IPS-18a (cell line): ENCODE measurements around the gene ARTN.

ENCODE experiments used
- H3K27ac ChIP-seq: one replicate; pipeline ENCODE4 v1.5.1; 2013; ENCODE audit warnings: low read length
- H3K27me3 ChIP-seq: one replicate; pipeline ENCODE4 v1.6.1; 2013; ENCODE audit warnings: mild to moderate bottlenecking, low read length; ENCODE audit not compliant: control insufficient read depth, insufficient read depth
- H3K36me3 ChIP-seq: one replicate; pipeline ENCODE4 v1.6.1; 2013; ENCODE audit warnings: low read depth, low read length; ENCODE audit not compliant: control insufficient read depth
- H3K4me1 ChIP-seq: one replicate; pipeline ENCODE4 v1.6.1; 2013; ENCODE audit warnings: low read depth, low read length; ENCODE audit not compliant: control insufficient read depth
- H3K4me3 ChIP-seq: one replicate; pipeline ENCODE4 v1.5.1; 2013; ENCODE audit warnings: low read length
- H3K9ac ChIP-seq: one replicate; pipeline ENCODE4 v1.6.1; 2013; ENCODE audit warnings: mild to moderate bottlenecking, low read length, moderate library complexity
- H3K9me3 ChIP-seq: one replicate; pipeline ENCODE4 v1.6.1; 2013; ENCODE audit warnings: low read depth, low read length; ENCODE audit not compliant: control insufficient read depth

The ARTN gene

DNA sequence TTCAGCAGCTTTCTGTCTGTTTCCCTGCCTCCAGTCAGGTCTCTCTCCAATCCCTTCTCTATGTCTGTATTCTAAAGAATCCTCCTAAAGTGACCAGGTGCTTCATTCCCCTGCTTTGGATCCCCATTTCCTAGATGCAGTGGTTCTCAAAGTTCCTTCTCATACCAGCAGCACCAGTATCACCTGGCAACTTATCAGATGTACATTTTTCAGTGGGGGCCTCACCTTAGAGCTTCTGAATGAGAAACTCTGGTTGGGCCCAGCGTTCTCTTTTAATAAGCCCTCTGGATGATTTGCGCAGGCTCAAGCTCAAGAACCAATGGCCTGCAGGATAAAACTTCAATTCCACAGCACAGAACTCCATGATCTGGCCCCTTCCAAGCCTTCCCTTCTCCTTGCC is 25.4 kb upstream of the ARTN start:
- Histone ChIP-seq H3K4me1 (peaks cover 10% of the 10 kb centered on the region), H3K36me3 (no peaks in the 10 kb centered on the region), H3K27me3 (no peaks in the 10 kb centered on the region), H3K4me3 (no peak overlapping the region), H3K9ac (no peak overlapping the region), H3K9me3 (no peaks in the 10 kb centered on the region), H3K27ac (no peak overlapping the region)

DNA sequence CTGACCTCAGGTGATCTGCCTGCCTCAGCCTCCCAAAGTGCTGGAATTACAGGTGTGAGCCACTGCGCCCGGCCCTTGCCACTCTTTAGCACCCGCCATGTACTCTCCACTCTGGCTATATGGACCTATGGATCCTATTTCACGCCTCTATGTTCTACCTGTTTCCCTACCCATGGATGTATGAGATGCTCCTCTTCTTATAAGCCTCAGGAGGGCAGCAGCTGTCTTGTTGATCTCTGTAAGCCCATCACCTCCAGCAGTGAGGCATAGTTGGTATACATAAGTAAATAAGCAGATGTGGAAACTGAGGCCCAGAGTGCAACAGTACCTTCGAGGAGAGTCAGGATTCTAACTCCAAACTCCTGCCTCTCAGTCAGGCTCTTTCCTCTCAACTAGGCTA is 24.7 kb upstream of the ARTN start:
- no peaks in the 10 kb centered on the region for H3K9me3 ChIP-seq
- H3K27ac ChIP-seq, result no peak overlapping the region
- H3K4me1 ChIP-seq, result peaks cover 14% of the 10 kb centered on the region
- H3K9ac ChIP-seq, result no peak overlapping the region
- H3K36me3 ChIP-seq, result no peaks in the 10 kb centered on the region
- H3K4me3 ChIP-seq, result no peak overlapping the region
- H3K27me3 ChIP-seq, result no peaks in the 10 kb centered on the region

DNA sequence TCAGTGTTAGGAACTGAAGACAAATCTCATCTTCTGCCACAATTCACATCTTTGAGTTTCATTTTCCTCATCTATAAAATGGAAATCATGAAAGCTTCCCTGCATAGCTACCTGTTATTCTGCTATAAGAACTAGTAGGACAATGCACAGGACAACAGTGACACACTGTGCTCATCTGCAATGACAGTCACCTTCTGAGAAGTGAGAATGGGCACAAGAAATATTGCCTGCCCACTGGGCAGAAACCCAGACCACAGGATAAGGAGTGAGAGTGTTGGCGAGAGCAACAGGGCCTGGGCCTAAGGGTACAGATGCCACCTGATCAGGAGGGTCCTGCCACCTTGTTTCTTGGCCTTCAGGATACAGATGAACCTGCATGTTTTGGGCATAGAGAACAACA is 23.3 kb upstream of the ARTN start:
- Histone ChIP-seq H3K27ac (no peak overlapping the region), H3K36me3 (no peaks in the 10 kb centered on the region), H3K27me3 (no peaks in the 10 kb centered on the region), H3K4me3 (no peak overlapping the region), H3K9ac (no peak overlapping the region), H3K4me1 (peaks cover 19% of the 10 kb centered on the region), H3K9me3 (no peaks in the 10 kb centered on the region)

DNA sequence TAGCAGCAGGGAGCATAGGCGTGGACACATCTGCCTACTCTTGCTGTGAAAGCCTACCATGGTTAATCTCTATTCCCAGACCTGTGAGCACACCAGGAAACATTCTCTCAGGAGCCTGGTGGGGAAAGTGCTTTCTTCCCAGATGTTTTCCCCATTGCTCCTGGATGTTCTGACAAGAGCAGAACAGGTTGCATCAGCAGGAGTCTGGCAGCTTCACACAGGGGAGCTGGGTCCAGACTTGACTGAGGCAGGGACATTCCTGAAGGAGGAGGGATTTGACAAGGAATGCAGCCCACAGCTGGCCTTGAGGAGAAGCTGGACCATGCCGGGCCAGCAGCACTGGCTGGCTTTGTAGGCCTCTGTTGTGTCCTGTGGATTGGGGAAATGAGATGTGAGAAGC is 21.0 kb upstream of the ARTN start:
- Histone ChIP-seq H3K9ac (no peak overlapping the region), H3K27ac (no peak overlapping the region), H3K27me3 (no peaks in the 10 kb centered on the region), H3K9me3 (no peaks in the 10 kb centered on the region), H3K36me3 (no peaks in the 10 kb centered on the region), H3K4me1 (peaks cover 19% of the 10 kb centered on the region), H3K4me3 (no peak overlapping the region)

DNA sequence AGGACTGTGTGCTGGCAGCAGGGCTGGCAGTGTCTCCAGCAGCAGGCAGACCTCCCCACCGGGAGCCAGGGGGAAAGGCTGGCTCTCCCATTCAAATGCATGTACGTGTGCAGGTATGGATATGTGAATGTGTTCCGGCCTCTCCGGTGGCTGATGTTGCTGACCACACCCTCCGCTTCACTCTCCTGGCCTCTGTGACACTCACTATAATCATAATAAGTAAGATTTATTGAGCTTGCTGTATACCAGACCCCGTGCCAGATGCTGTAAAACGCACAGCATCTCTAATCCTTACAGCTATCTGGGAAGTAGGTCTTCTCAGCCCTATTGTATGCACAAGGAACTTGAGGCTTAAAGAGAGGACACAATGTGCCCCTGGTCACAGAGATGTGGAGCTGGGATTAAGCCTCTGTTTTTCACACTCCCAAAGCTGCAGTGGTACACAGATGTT is 20.5 kb upstream of the ARTN start:
- H3K27me3 ChIP-seq, result no peaks in the 10 kb centered on the region
- no peak overlapping the region for H3K27ac ChIP-seq
- peaks cover 19% of the 10 kb centered on the region for H3K4me1 ChIP-seq
- no peaks in the 10 kb centered on the region for H3K36me3 ChIP-seq
- H3K9ac ChIP-seq, result no peak overlapping the region
- H3K9me3 ChIP-seq, result no peaks in the 10 kb centered on the region
- no peak overlapping the region for H3K4me3 ChIP-seq

DNA sequence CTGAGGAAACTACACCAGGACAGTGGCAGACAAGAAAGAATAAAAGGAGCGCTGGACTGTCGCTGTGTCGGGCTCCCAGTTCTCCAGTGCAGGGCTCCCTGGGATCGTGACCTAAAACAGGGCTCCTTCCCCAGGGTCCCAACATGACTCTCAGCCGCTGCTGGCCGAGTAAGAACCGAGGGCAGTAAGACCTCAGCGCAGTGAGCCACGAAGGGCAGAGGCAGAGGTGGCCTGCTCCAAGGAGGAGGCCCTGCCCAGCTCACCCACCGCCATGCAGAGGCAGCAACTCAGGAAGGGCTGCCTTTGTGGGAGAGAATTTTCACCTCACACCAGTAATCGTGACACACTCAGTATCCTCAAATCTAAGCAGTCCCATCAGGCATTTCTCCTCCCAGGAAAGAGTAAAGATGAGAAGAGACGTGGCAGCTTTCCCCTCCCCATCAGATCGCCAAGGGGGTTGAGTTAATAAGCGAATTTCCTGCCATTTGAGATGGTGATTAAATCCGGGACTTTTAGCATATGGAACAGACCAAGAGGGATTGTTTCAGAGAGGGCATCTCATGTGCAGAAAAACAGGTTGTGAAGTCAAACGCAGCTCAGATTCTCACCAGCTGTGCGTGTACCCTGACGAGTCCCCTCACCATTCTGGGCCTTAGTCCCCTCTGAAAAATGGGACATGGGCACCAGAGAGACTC is 19.8 kb upstream of the ARTN start:
- H3K9me3 ChIP-seq, result no peaks in the 10 kb centered on the region
- H3K27ac ChIP-seq, result no peak overlapping the region
- no peak overlapping the region for H3K4me3 ChIP-seq
- no peaks in the 10 kb centered on the region for H3K27me3 ChIP-seq
- no peak overlapping the region for H3K9ac ChIP-seq
- H3K4me1 ChIP-seq, result peaks cover 19% of the 10 kb centered on the region
- H3K36me3 ChIP-seq, result no peaks in the 10 kb centered on the region

DNA sequence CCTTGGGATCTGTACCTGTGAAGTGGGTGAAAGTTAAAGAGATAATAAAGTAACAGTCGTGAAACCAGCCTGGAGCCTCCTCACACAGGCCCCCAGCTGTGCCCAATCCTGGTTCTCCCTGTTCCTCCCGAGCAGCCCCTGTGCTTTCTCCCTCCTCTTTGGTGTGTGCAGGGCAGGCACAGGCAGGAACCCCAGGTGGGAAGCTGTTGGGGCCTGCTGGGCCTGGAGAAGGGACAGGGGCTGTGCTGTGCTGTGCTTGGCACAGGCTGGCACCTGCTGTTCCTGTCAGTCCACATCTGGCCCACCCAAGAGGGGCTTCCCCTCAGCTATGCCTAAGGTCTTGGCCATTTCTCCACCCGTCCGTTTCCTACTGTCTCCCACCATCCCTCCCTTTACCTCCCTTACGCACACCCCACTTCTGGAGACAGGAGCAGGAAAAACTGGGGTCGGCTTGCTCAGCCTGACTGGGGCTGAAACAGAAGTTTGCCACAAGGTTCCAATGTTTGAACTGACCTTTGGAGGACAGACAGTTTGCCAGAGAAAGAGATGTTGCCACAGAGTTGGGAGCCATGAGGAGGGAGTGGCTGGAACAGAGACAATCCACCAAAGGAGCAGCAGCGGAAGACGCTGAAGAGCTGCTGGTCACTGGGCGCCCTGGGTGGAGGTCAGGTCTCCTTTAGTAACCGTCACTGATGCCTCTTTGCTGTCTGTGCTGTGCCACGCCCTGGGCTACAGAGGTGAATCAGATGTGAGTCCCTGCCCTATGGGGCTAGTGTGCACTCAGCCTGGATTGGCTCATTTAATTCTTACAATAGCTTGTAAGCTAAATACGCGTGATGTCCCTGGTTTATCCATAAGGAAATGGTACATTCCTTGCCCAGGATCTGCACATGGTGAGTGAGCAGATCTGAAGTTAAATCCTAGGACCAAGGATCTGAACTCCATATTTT is 18.8 kb upstream of the ARTN start:
- Histone ChIP-seq H3K9me3 (no peaks in the 10 kb centered on the region), H3K27ac (no peak overlapping the region), H3K27me3 (no peaks in the 10 kb centered on the region), H3K4me1 (peaks cover 19% of the 10 kb centered on the region), H3K9ac (no peak overlapping the region), H3K36me3 (no peaks in the 10 kb centered on the region), H3K4me3 (no peak overlapping the region)

DNA sequence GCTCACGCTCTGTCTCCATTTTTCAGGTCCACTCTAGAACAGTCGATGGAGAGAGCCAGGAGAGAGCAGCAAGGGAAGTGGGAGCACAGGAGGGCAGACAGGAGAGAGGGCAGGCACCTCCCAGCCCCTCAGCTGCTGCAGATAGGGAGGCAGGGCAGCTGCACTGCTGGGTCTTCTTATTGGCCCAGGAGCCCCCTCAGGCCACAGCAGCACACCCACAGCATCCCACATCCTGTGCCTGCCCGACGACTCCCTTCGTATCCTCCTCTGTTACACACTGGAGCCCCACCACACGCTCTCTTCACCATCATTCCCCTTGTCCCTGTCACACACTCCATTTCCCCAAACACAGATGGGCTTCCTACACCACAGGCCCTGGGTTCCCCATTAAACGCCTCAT is 13.7 kb upstream of the ARTN start:
- no peaks in the 10 kb centered on the region for H3K27me3 ChIP-seq
- no peaks in the 10 kb centered on the region for H3K4me1 ChIP-seq
- no peaks in the 10 kb centered on the region for H3K36me3 ChIP-seq
- H3K4me3 ChIP-seq, result no peak overlapping the region
- no peak overlapping the region for H3K27ac ChIP-seq
- H3K9ac ChIP-seq, result no peak overlapping the region
- no peaks in the 10 kb centered on the region for H3K9me3 ChIP-seq

DNA sequence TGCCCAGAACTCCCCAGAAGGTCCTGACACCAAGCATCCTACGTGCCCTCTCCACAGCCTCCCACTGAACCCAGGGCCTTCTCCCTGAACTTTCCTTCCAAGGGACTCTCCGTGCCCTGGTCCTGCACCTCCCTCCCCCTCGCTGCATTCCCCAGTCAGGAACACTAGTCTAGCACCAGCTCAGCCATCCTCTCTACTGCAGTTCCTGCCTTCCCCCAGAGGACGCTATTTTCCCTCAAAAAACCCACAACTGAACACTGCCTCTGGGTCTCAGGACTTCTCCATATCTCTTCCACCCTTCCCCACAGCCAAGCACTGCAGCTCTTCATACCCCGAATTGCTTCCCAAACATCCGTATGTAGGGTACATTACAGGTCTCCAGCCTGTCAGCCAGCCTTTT is 12.6 kb upstream of the ARTN start:
- Histone ChIP-seq H3K36me3 (no peaks in the 10 kb centered on the region), H3K4me3 (no peak overlapping the region), H3K4me1 (no peaks in the 10 kb centered on the region), H3K9me3 (no peaks in the 10 kb centered on the region), H3K27ac (no peak overlapping the region), H3K27me3 (no peaks in the 10 kb centered on the region), H3K9ac (no peak overlapping the region)

DNA sequence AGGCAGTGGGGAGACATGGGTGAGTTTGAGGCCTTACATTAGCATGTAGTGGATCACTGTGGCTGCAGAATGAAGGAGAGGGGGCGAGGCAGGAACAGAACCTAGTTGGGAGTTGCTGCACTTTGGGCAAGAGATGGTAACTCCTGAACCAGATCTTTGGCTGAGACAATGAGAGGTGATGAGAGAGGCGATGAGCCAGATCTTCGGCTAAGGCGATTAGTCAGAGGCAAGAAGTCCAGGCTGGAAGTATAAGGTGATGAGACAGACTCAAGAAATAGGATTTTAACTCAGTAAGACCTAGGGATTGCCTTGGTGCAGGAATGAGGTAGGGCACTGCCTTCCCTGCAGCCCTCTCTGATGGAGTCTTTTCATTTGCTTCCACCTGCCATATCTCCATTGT is 9.1 kb upstream of the ARTN start:
- Histone ChIP-seq H3K4me1 (no peaks in the 10 kb centered on the region), H3K4me3 (no peak overlapping the region), H3K27me3 (no peaks in the 10 kb centered on the region), H3K9ac (no peak overlapping the region), H3K27ac (no peak overlapping the region), H3K9me3 (no peaks in the 10 kb centered on the region), H3K36me3 (no peaks in the 10 kb centered on the region)

DNA sequence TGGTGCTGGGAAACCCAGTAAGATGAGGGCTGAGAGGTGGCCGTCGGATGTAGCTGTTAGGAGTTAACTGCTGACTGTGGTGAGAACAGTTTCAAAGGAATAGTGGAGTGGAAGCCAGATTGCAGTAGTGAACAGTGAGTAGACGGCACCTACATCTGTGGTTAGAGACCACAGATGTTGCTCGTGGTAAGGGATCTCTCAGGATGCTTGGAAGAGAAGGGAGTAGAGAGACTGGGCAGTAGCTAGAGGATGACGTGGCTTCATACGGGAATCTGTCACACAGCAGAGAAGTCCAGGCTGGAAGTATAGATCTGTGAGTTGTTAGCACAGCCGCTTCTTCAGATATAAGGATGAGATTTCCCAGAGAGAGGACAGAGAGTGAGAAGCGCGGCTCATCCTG is 7.8 kb upstream of the ARTN start:
- H3K27me3 ChIP-seq, result no peaks in the 10 kb centered on the region
- H3K9me3 ChIP-seq, result no peaks in the 10 kb centered on the region
- H3K9ac ChIP-seq, result no peak overlapping the region
- H3K4me1 ChIP-seq, result no peaks in the 10 kb centered on the region
- H3K27ac ChIP-seq, result no peak overlapping the region
- H3K36me3 ChIP-seq, result no peaks in the 10 kb centered on the region
- H3K4me3 ChIP-seq, result no peak overlapping the region
